Hematopoietic multipotent progenitor cell treated with erythropoietin and hydrocortisone succinate and interleukin-3 and kit ligand, for 8 days (in vitro differentiated cells): ENCODE measurements around the gene PRXL2A.
"Not testable (repeated sequence)": the region's sequence is repeated elsewhere in the genome, so short reads cannot be mapped to it uniquely, and the experiment has no call there.

Source experiments
- DNase-seq: peaks from one replicate; pipeline ENCODE4 v3.0.0-alpha.2; 2015

PRXL2A gene

DNA sequence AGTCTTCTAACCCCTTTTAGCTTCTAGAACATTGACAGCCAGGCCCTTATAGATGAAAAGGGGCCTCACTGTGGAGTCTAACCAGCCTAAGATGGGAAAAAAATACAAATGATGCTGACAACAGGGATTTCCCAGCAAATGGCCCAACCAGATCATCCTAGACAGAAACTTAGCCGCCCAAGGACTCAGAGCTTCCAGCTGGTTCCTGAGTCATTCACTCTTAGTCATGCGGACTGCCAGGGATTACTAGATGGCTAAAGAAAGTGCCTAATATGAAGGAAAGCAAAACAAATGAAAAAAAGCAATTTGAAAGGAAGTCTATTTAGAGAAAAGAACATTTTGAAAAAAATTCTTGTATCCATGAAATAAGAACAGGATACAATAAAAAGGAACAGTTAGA is 69.5 kb downstream of the PRXL2A start:
- no peak for DNase-seq

DNA sequence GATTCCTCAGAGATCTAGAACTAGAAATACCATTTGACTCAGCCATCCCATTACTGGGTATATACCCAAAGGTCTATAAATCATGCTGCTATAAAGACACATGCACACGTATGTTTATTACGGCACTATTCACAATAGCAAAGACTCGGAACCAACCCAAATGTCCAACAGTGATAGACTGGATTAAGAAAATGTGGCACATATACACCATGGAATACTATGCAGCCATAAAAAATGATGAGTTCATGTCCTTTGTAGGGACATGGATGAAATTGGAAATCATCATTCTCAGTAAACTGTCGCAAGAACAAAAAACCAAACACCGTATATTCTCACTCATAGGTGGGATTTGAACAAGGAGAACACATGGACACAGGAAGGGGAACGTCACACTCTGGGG is 72.0 kb downstream of the PRXL2A start:
- DNase-seq, result not testable (repeated sequence)

DNA sequence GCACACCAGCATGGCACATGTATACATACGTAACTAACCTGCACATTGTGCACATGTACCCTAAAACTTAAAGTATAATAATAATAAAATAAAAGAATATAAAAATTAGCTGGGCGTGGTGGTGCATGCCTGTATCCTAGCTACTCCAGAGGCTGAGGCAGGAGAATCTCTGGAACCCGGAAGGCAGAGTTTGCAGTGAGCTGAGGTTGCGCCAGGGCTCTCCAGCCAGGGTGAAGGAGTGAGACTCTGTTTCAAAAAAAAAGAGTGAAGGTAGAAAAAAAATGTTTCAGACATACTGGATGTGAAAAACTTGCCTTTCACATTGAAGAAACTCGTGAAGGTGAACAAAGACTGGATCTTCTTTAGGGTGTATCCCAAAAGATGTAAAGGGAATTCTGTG is 72.5 kb downstream of the PRXL2A start:
- no peak for DNase-seq

DNA sequence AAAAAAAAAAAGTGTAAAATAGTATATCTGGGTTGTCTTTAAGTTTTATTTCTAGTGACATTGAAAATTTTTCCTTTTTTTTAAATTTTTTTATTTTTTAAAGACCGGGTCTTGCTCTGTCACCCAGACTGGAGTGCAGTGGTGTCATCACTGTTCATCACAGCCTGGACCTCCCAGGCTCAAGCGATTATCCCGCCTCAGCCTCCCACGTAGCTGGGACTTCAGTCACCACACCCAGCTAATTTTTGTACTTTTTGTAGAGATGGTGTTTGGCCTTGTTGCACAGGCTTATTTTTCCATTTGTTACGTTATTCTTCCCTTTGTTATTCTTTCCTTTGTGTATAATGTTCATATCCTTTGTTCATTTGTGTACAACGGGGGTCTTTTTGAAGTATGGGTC is 75.9 kb downstream of the PRXL2A start:
- peak; percentile 27 for DNase-seq

DNA sequence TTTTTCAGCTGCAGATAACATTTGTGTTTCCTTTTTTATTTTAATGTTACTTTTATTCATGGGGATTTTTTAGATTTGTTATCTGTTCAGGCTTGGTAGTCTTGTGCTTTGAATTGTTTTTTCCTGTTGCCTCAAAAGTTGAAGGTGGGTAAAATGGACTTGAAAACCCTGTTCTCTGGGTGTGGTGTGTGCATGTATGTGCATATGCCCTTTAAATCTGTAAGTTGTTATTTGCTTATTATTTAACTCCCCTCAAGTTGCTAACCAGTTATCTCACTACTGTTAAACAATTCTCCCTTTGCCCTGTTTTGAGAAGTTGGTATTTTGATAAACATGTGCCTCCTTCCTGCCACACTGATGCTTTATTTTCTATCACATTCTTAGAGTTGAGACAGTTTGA is 76.3 kb downstream of the PRXL2A start:
- DNase-seq, result no peak

DNA sequence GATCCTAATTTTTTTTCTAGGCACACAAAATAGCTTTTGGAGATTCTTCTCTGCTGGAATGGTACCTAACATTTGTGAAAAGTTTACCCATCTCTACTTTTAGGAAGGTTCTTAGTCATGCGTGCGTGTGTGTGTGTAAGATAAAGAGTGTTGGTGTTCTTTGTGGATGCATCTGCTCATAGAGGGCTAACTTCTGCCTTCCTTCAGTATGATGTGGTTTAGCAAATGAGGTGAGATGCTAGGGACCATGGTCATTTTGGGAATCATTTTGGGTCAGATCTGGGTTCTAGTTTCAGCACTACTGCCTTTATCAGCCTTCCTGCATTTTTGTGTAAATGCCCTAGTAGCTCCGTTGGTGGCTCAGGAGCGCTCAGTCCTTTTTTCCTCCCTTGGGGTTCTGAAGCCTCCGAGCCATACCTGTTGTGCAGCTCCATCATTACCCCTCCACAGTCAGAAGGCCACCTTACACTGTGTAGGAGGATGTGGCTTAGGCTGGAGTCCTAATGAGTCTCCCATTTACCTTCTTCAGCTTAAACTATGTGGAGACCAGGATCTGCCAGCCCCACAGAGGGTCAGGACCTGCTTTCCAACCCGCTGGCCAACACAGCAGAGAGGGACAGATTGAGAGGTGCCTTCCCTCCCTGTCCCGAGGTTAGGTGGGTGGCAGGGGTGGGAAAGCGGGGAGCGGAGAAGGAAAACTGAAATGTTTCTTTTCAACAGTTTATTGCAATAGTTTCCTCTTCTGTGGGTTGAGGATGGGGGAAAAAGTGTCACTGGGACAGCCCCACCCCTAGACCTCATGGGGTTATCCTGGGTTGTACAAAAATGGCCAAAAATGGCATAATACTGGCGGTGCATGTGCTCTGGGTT is 77.0 kb downstream of the PRXL2A start:
- peak; percentile 86 for DNase-seq

DNA sequence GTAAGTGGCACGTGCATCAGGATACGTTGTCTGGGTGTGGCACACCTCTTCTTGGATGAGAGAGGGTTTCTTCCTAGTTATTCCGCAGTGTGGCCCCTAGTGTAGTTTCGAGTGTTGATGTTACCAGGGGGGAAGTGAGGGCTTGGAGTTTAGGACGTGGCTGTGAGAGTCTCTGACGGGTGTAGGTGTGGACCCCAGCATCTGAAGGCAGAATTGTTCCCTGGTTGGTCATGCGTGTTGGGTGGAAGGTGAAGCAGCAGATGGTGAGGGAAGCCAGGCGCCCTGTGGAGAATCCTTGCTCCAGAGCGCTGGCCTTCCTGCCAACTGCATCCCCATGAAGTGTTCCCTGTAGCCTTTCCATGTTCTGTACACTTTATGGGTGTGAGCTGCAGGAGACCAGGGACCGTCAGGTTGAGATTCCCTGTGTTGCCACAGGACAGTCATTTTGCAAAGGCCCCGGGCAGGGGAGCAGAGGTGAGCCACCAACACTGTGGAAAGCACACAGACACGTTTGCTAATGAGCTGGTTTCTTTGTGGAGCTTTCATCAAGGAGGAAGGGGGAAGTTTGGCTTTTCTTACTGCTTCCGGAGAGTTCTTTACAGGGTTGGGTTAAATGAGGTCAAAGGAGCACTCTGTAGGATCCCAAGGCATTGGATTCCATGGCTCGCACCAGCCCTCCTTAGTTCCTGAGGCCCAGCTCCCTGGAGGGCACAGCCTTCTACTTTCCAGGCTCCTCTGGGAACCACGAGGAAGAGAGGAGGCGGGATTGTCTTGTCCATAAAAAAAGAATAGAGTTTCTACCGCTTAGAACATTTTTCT is 77.8 kb downstream of the PRXL2A start:
- DNase-seq, result no peak
